Iris pigment epithelial cell (primary cell): ENCODE results near the gene MFSD2A.
A peak's percentile ranks its signal among the peaks of the same experiment; 100 is the strongest.
"Not testable (repeated sequence)": the region's sequence is repeated elsewhere in the genome, so short reads cannot be mapped to it uniquely, and the experiment has no call there.

ENCODE experiments used
- DNase-seq: peaks from one replicate; pipeline ENCODE4 v3.0.0-alpha.2; 2011; ENCODE audit warnings: low read depth

Gene MFSD2A

GRCh38 chr1:40003156-40004093, 48.5 kb downstream of the MFSD2A start:
- DNase-seq: no peak

DNA sequence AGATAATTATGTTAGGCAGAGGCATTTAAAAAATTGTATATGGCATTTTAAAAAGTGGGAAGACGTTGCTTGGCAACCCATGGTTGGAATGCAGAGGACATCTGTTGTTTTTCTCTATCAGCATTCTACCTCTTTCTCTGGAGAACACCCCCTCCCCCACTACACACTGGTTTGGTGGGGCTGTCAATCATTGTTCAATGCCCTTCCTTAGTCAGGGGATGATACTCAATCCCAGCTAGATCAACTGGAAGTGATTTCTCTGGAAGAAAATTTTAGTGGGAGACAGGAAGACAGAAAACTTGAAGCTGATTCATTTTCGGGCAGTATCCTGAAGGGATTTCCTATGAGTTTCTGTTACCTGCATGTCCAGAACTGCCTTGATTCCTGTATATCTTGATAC, 49.9 kb downstream of the MFSD2A start:
- no peak for DNase-seq

- DNase-seq: not testable (repeated sequence)
These were observed 52.6 kb downstream of the MFSD2A start for GRCh38 chr1:40007481-40008034.

- DNase-seq: no peak
These were observed 56.3 kb downstream of the MFSD2A start for GRCh38 chr1:40011198-40011597.

- DNase-seq: no peak
These were observed 59.3 kb downstream of the MFSD2A start for GRCh38 chr1:40014253-40014706.

DNA sequence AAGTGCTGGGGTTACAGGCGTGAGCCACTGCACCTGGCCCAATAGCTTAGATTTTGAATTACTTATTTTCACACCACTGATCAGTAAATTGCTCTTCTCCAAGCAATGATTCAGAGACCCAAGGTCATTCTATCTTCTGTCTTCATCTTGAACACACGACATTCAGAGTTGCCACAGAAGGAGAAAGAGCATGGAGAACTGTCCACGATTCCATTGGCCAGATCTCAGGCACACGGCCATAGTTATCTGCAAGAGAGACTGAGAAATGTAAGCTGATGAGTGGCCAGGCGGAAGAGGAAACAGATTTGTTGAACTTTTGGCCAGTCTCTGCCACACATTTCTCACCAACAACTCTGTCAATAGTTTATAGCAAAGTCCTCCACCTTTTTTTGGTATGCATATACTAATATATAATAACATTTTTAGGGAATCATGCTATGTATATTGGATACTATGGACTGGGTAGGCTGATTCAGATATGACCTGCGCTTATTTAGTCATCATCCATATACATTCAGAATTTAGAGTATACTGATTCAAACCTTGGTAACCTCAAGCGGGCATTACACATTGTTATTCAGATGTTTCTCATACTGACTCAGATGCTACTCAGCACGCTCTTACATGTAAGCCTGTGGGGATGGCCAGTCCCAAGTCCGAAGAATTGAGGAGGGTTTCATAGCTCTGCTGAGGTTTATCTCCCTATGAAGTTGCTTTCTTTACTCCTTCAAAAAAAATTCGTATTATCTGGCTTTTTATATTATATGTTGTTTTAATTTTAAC, 60.1 kb downstream of the MFSD2A start:
- DNase-seq: peak; percentile 94

DNA sequence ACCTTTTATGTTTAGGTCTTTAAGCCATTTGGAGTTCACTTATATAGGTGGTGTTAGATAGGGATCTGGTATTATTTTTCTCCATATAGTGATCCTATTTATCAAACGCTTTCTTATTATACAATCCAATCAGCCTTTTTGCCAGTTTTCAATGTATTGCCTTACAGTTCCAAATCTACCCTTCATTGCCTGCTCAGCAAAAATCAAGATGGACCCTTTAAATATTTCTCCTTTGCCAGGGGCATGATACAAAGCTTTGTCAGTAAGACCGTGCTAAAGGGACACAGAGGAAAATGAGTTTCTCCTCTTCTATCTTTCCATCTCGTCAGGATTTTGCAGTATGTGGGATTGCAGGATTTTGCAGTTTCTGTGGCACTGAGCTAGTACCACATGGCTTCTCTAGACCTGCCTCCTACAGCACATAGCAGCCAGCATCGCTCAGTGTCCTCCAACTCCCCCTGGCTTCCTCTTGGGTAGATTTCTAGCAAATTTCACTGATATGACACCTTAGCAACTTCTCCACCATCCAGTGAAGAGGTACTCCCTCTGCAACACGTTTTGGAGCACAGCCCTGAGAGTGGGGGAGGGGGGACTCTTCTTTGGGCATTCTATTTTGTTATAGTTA, 63.1 kb downstream of the MFSD2A start:
- no peak for DNase-seq
